ENCODE data around the gene B3GALNT2. TPM values are rescaled to one million over a fixed set of nuclear protein-coding genes. Genes with fewer than 3 reads are reported as not detected.

The B3GALNT2 gene
- total and polyA plus RNA-seq, 2 of the 8 experiments (the other 6 are each of a cell fraction or from before 2014, with no cell fraction given): 15.4 to 39.4 TPM

GRCh38 chr1:235424092-235424491 lies 80.2 kb downstream of the B3GALNT2 start:
- Histone ChIP-seq H4K8ac (ENCODE audit: extremely low read depth, insufficient read depth, low read length) (no peak overlapping the region), H3K79me1 (ENCODE audit: low read depth, low read length) (peaks cover 11% of the 10 kb centered on the region), H2BK12ac (ENCODE audit: low read depth, low read length) (no peak overlapping the region), H2BK5ac (ENCODE audit: low read depth, low read length) (no peak overlapping the region), H3K27me3 (replicated peaks in 1 of 4; ENCODE audit: control insufficient read depth in 3 of 4, extremely low read depth in 1 of 4, insufficient read depth in 3 of 4, low read length in 3 of 4) (no peaks in the 10 kb centered on the region), H2BK20ac (ENCODE audit: low read length) (no peak overlapping the region), H3K27ac (ENCODE audit: low read depth, low read length) (no peak overlapping the region), H3K4me3 (ENCODE audit: extremely low read depth in 1 of 4, insufficient read depth in 2 of 4, low read depth in 3 of 4, low read length in 4 of 4) (no peak overlapping the region), H3K4me2 (ENCODE audit: insufficient read depth in 1 of 2, low read depth in 2 of 2, low read length in 2 of 2) (no peak overlapping the region), H3K56ac (replicated peaks; ENCODE audit: insufficient read length, low read depth, low read length) (no peak overlapping the region), H2AFZ (ENCODE audit: low read length) (no peak overlapping the region), H3K18ac (ENCODE audit: extremely low read depth, low read length) (no peak overlapping the region), H3K36me3 (ENCODE audit: control insufficient read depth in 2 of 4, insufficient read depth in 4 of 4, low read length in 3 of 4) (no peaks in the 10 kb centered on the region), H3K9ac (replicated peaks in 1 of 4; ENCODE audit: extremely low read depth in 1 of 4, low read depth in 3 of 4, low read length in 3 of 4) (no peak overlapping the region), H3K4ac (replicated peaks; ENCODE audit: insufficient read length, low read depth, low read length) (no peak overlapping the region), H3K79me2 (ENCODE audit: control insufficient read depth in 1 of 2, insufficient read depth in 2 of 2, low read length in 2 of 2) (peaks cover 0 to 3% of the 10 kb centered on the region in 2 experiments; a peak in 2 of 4 replicates), H3K9me3 (ENCODE audit: insufficient read depth in 2 of 2, low read depth in 1 of 2, low read length in 1 of 2) (no peaks in the 10 kb centered on the region), H2AK5ac (ENCODE audit: low read depth, low read length) (no peak overlapping the region), H3K23me2 (ENCODE audit: low read depth, low read length) (no peaks in the 10 kb centered on the region), H2BK120ac (replicated peaks; ENCODE audit: low read depth, low read length) (no peak overlapping the region), H4K20me1 (replicated peaks in 1 of 2; ENCODE audit: control insufficient read depth in 1 of 2, insufficient read depth in 2 of 2, low read length in 2 of 2) (no peaks in the 10 kb centered on the region), H3K4me1 (replicated peaks in 1 of 4; ENCODE audit: control insufficient read depth in 3 of 4, insufficient read depth in 4 of 4, low read length in 3 of 4) (no peaks in the 10 kb centered on the region), H3K23ac (ENCODE audit: insufficient read length) (no peak overlapping the region), H3K14ac (ENCODE audit: insufficient read length) (no peak overlapping the region), H4K5ac (ENCODE audit: insufficient read length, low read depth, low read length) (no peak overlapping the region), H2BK15ac (ENCODE audit: low read length) (no peak overlapping the region), H4K91ac (replicated peaks; ENCODE audit: insufficient read length, low read length) (no peak overlapping the region)
- ChIA-PET CTCF (ENCODE audit: partially characterized antibody) (interaction anchor here (0.8 to 6.5 kb wide), 8 partner anchors 9 to 319 kb away, joined by 3 to 47 read pairs (median 4); no protein-coding TSS in a partner anchor), POLR2A (ENCODE audit: partially characterized antibody) (interaction anchor here (1.1 kb wide), 1 partner anchor 262 kb away, joined by 4 read pairs; no protein-coding TSS in a partner anchor)
- no peak for TF ChIP-seq SIX5 (IDR thresholded peaks at IDR 0.05; ENCODE audit: low read depth, low read length)
- no peak for TF ChIP-seq RFX5 (IDR thresholded peaks at IDR 0.05; ENCODE audit: borderline replicate concordance, low read depth, low read length)
- TF ChIP-seq KDM4A (IDR thresholded peaks at IDR 0.05; ENCODE audit: low read depth, low read length, severe bottlenecking): no peak
- TF ChIP-seq BACH1 (IDR thresholded peaks at IDR 0.05; ENCODE audit: low read length): no peak
- TF ChIP-seq HDAC2 (IDR thresholded peaks at IDR 0.05; ENCODE audit: borderline replicate concordance in 1 of 2, low read depth in 2 of 2, low read length in 2 of 2): no peak
- no peak for FAIRE-seq
- DNase-seq (ENCODE audit: low read depth in 1 of 2, low spot score in 2 of 2): no peak
- 91% methylated on average over 8 of the region's 8 CpGs; no CpG with 5 or more reads in 1 of the 2 experiments for WGBS, 2 experiments (ENCODE audit: extremely low coverage in 1 of 2, insufficient coverage in 1 of 2, insufficient read length in 1 of 2, insufficient replicate concordance in 2 of 2, low coverage in 1 of 2, low lambda C conversion rate in 2 of 2, missing lambda C conversion rate in 1 of 2)

All from H1 (cell line).